Stimulated activated naive CD8-positive, alpha-beta T cell treated with anti-CD3 and anti-CD28 coated beads, Interleukin-15, Interleukin-2, amounts not matched to agents 100 ng/mL and 50 ng/mL, for 24 hours (primary cell): ENCODE results near the gene FLT1.
A peak's percentile ranks its signal among the peaks of the same experiment; 100 is the strongest.

ENCODE experiments used
- H3K27ac Mint-ChIP-seq: one replicate; pipeline ENCODE4 v1.8.0; 2021; ENCODE audit warnings: mild to moderate bottlenecking, mixed read lengths
- H3K27me3 Mint-ChIP-seq: one replicate; pipeline ENCODE4 v1.8.0; 2021; ENCODE audit warnings: mixed read lengths
- H3K36me3 Mint-ChIP-seq: one replicate; pipeline ENCODE4 v1.8.0; 2021; ENCODE audit warnings: low read depth, mixed read lengths
- H3K4me1 Mint-ChIP-seq: one replicate; pipeline ENCODE4 v1.8.0; 2021; ENCODE audit warnings: low read depth, mixed read lengths
- H3K4me3 Mint-ChIP-seq: one replicate; pipeline ENCODE4 v1.8.0; 2021; ENCODE audit warnings: mild to moderate bottlenecking, mixed read lengths
- H3K9me3 Mint-ChIP-seq: one replicate; pipeline ENCODE4 v1.8.0; 2021; ENCODE audit warnings: mixed read lengths

Gene FLT1

DNA sequence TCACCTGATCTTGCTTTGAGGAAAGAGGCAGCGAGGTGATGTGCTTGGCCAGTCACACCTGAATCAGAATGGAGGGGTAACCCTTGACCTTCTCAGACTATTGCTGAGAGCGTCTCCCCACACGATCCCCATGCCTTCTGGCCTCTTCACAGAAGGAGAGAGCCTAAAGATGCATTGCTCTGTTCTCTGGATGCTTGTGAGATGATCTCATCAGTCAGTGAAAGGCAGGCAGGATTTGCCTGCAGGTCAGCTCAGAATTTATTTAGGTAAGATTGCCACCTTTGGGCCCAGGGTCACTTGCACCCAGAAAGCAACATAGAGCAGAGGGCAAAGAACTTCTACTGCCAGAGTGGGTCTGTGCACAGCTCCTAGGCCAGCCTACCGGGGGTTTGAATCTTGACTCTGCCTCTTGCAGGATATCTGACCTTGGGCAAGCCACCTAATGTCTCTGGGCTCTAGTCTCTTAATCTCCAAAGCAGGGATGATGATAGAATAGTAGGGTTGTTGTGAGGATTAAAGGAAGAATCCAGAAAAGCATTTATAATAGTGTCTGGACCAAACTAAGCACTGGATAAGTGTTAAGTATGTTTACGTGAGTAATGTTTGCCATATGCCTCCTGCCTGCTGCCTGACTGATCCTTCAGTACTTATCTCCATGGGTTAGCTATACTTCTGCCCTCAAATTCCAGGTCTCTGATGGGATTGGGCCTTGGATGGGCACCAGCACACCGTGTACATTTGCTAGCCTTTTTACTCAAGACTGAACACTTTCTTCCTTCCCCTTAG lies 8.4 kb upstream of the FLT1 start:
- no peak overlapping the region for H3K4me3 Mint-ChIP-seq
- H3K27me3 Mint-ChIP-seq = peaks cover 4% of the 10 kb centered on the region
- no peaks in the 10 kb centered on the region for H3K36me3 Mint-ChIP-seq
- peaks cover 8% of the 10 kb centered on the region for H3K4me1 Mint-ChIP-seq
- H3K27ac Mint-ChIP-seq = no peak overlapping the region
- no peaks in the 10 kb centered on the region for H3K9me3 Mint-ChIP-seq

DNA sequence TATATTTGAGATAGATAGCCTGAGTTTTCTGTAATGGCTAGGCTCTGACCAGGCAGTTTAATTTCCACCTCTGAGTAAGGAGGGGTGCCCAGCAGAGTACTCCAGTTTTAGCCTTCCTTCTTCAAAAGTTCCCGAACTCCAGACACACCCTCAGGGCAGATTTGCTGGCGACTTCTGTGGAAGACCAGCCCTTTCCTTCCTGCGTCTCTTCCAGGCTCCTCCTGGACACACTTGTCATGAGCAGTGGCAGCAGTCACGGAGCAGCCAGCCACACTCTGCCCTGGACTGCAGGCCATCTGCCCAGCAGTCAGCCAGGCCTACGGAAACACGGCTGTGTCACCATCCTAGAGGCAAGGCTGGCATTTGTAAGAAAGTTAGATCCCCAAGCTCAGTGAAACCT lies 6.6 kb upstream of the FLT1 start:
- Mint-ChIP-seq H3K27me3 (peaks cover 15% of the 10 kb centered on the region), H3K36me3 (no peaks in the 10 kb centered on the region), H3K4me1 (peaks cover 8% of the 10 kb centered on the region), H3K27ac (no peak overlapping the region), H3K4me3 (no peak overlapping the region), H3K9me3 (no peaks in the 10 kb centered on the region)

DNA sequence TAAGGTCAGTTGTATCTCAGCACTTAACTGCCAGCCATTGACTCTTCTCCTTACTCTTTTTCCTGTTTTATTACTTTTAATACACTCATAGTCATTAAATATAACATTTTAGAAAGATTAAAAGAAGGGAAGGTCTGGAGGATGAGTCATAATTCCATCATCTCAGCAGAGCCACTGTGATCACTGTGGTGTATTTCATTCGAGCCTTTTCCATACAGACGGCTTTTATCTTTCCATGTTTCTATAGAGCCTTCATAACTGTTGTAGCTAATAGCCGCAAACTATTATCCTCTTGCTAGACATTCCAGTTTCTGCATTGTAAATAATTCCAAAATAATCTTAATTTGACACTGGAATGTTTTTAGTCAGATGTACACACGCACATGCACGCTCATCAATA lies 4.7 kb upstream of the FLT1 start:
- no peaks in the 10 kb centered on the region for H3K9me3 Mint-ChIP-seq
- no peak overlapping the region for H3K4me3 Mint-ChIP-seq
- H3K36me3 Mint-ChIP-seq = no peaks in the 10 kb centered on the region
- peaks cover 7% of the 10 kb centered on the region for H3K4me1 Mint-ChIP-seq
- H3K27ac Mint-ChIP-seq = no peak overlapping the region
- H3K27me3 Mint-ChIP-seq = peaks cover 27% of the 10 kb centered on the region

DNA sequence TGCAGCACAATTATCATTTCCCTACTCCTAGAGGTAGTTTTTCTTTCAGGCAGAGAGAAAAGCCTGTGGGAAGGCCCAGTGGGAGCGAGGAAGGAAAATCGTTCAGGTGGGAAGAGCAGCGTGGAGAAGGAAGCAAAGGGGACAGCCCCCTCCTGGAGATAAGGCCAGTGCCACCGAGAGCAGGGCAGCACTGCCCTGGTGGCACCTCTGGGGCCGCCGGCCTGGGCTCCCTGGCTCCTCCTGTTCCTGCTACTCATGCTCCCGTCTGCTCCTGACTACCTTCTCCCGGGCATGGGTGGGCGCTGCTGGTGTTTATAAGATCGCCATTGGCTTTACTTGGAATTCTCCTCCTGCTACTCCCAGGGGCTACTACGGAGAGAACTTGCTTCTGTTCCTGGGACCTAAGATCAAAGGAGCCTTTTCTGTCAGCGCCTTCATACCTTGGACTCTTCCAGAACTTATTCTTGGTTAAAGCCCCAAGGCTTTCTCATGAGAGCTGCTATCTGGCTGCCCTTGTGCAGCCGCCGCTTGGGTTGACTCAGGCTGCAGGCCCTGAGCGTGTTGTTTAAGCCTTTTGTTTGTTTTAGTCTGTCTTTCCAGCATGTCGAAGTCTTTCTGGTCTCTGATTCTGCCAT lies 3.7 kb upstream of the FLT1 start:
- no peak overlapping the region for H3K4me3 Mint-ChIP-seq
- no peaks in the 10 kb centered on the region for H3K9me3 Mint-ChIP-seq
- H3K4me1 Mint-ChIP-seq = peaks cover 8% of the 10 kb centered on the region
- no peaks in the 10 kb centered on the region for H3K36me3 Mint-ChIP-seq
- peaks cover 28% of the 10 kb centered on the region for H3K27me3 Mint-ChIP-seq
- H3K27ac Mint-ChIP-seq = no peak overlapping the region

DNA sequence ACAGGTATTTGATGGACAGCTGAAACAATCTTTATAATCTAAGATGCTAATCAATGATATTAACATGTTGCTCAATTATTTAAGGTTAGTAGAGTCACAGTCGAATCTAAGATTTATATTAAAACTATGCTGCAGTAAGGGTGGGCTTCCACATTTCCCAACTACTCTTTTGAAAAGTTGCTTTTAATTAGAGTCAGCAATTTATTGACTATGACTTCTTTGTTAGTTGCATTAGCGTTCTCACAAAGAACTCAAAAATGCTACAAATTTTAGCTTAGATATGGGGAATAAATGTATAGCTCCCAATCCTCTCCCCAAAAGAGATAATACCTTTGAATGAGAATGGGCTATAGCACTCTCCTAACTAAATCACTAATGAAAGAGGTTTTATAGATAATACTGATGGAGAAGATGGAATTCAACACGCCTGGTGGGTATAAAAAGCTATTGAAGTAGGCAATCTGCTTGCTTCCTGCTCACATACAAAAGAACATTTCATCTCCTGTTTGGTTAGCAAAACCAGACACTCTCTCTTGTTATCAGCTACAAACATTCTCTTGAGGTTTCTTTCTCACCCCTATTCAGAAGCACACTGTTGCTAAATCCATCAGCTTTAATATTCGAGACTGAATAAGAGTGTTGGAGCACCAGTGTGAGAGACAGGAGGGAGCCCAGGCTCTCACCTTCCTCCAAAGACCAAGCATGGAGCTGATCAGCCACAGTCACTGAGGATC lies 2.4 kb upstream of the FLT1 start:
- Mint-ChIP-seq H3K4me3 (no peak overlapping the region), H3K27me3 (peaks cover 40% of the 10 kb centered on the region), H3K27ac (no peak overlapping the region), H3K4me1 (peaks cover 18% of the 10 kb centered on the region), H3K9me3 (no peaks in the 10 kb centered on the region), H3K36me3 (no peaks in the 10 kb centered on the region)

DNA sequence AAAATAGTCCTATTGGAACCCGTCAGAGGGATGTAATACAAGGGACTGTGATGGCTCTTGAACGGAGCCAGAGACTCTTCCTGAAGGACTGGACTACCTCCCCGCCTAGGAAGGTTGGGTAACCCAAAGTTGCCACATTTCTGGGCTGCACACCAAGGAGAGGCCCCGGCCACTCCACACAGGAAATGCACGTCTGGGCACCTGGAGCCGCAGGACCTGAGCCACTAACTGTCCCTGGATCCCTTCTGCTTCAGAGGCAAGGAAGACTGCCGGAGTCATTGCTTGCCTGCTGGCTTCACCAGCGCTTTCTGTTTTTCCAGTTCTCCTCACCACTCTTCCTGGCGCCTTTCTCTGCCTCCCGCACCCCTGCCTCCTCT lies 1.2 kb upstream of the FLT1 start:
- no peaks in the 10 kb centered on the region for H3K36me3 Mint-ChIP-seq
- H3K4me3 Mint-ChIP-seq = peak overlapping the region; percentile 53
- H3K4me1 Mint-ChIP-seq = peaks cover 22% of the 10 kb centered on the region
- H3K9me3 Mint-ChIP-seq = no peaks in the 10 kb centered on the region
- H3K27me3 Mint-ChIP-seq = peaks cover 49% of the 10 kb centered on the region
- no peak overlapping the region for H3K27ac Mint-ChIP-seq

DNA sequence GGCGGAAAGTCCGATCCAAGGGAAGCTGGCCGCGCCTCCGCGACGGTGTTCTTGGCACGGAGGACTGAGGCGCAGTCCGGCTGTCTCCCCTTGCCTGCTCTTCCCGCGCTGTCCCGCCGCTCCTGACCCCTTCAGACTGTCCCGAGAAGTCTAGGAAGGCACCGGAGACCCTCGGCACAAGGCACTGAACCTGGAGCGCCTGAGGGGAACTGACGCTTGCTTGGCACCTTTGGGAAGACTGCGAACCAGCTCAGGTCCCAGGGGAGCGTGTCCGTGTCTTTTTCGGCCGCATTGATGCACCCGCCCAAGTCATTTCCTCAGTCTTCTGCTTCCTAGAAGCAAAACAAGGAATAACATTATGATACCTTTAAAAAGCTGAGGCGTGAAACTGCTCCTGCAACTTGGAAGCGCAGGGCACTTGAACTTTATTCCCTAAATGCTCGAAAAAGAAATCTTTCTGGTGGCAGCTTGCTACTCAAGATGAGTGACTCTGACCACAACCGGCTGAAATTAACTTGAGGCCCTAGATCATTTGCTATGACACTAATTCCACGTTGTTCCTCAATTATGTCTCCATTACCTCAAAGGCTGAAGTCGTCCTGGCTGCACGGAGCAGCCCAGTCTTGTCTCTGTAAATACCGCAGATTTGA lies 735 bp upstream of the FLT1 start:
- Mint-ChIP-seq H3K4me1 (peaks cover 25% of the 10 kb centered on the region), H3K4me3 (peak overlapping the region; percentile 53), H3K36me3 (peaks cover 2% of the 10 kb centered on the region), H3K9me3 (no peaks in the 10 kb centered on the region), H3K27ac (no peak overlapping the region), H3K27me3 (peaks cover 54% of the 10 kb centered on the region)

DNA sequence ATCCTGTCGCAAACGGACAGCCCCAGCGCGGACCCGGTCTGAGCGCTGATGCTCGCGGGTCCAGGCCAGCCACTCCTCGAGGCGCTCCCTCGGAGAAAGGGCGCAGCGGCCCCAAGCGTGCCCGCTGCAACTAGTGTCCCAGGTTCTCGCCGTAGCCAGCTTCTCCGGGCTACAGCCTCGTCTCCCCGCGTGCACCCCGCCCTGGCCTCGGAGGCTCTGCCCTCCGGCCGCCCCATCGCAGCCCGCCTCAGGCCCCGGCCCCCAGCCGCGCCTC lies 487 bp downstream of the FLT1 start:
- H3K27me3 Mint-ChIP-seq = peaks cover 65% of the 10 kb centered on the region
- H3K4me3 Mint-ChIP-seq = peak overlapping the region; percentile 75
- H3K27ac Mint-ChIP-seq = no peak overlapping the region
- peaks cover 35% of the 10 kb centered on the region for H3K4me1 Mint-ChIP-seq
- no peaks in the 10 kb centered on the region for H3K9me3 Mint-ChIP-seq
- H3K36me3 Mint-ChIP-seq = peaks cover 4% of the 10 kb centered on the region

DNA sequence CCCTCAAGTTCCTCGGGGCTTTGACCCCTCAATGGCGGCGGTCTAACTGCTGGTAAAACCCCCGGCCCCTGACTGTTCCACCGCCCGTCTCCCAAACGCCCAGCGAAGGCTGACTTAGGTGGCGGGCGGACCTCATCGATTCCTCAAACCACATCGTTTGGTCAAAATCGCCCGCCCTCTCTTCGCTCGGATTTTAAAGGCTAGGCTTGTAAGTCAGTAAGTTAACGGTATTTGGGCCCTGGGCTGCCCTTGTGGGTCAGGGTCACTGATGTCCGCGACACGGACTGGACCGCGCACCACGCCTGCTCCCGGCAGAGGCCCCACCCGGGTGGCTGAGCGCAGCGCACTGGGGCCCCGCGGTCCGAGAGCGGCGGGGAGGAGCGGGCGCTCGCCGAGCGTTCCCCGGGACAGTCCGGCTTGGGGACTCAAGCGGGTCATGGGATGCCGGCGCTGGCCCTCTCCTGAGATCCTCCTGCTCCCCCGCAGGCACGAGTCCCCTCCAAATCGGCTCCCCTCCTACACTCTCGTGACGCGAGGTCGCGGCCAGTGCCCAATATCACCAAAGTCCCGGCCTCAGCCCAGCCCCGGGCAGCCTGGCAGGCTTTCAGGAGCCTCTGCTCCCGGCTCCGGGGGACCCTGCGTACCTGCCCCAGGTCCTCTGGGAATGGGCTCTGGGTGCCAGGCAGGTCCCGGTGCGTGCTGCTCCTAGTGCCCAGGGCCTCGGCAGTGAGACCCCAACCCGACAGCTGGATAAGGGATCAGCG lies 1.0 kb downstream of the FLT1 start:
- Mint-ChIP-seq H3K36me3 (peaks cover 4% of the 10 kb centered on the region), H3K27me3 (peaks cover 65% of the 10 kb centered on the region), H3K4me3 (peak overlapping the region; percentile 75), H3K27ac (no peak overlapping the region), H3K9me3 (no peaks in the 10 kb centered on the region), H3K4me1 (peaks cover 39% of the 10 kb centered on the region)

DNA sequence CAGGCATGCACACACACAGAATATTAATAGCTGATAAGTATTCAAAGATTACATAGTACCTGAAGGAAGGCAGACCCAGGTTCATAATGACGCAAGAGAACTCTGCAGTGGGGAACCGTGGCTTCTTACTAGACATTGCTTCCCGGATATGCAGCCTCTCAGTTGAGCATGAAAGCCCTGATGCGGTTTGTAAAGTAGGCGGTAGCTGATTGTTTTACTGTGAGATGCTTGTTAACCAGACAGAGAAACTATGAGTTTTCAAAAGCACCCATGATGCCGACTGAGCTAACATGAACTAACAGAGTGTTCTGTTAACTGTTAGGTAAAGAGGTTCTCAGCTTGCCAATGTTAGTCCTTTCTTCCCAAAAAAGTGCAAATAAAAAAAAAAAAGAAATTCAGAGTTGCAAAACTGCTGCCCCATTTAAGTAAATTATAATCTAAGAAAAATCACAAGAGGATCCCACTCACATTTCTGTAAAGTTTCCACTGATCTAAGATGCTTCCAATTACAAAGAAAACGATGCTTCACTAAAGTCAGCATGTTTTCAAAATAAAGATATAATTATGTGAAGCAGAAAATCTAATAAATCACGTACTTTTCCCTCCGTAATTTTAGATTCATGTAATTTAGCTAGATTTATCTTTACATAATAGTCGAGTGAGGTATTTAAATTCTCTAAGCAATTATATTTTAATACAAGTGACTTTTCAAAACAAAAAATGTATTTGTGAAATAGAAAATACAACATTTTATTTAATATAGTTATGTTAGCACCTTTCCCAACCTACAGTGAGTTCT lies 2.2 kb downstream of the FLT1 start:
- Mint-ChIP-seq H3K36me3 (peaks cover 4% of the 10 kb centered on the region), H3K4me1 (peaks cover 39% of the 10 kb centered on the region), H3K27me3 (peaks cover 59% of the 10 kb centered on the region), H3K4me3 (peak overlapping the region; percentile 75), H3K9me3 (no peaks in the 10 kb centered on the region), H3K27ac (peak overlapping the region; percentile 68)

DNA sequence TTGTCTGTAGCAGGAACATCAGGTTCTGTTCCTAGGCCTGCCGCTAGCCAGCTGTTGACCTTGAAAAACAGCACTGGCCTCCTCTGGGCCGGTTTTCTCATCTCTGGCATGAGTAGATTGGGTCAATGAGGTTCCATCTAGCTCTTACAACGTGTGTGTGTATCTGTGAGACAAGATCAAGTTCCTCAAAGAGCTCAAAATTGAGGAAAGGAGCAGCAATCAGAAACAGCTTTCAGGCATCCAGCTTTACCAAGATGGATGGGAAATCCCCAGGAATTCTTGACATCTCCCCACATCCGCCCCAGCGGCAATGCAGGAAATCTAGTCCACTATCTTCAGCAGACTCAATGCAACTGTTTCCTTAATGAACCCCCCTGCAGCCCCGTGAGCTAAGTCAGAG lies 4.9 kb downstream of the FLT1 start:
- Mint-ChIP-seq H3K36me3 (peaks cover 4% of the 10 kb centered on the region), H3K9me3 (no peaks in the 10 kb centered on the region), H3K4me3 (no peak overlapping the region), H3K27ac (no peak overlapping the region), H3K27me3 (peaks cover 42% of the 10 kb centered on the region), H3K4me1 (peaks cover 32% of the 10 kb centered on the region)

DNA sequence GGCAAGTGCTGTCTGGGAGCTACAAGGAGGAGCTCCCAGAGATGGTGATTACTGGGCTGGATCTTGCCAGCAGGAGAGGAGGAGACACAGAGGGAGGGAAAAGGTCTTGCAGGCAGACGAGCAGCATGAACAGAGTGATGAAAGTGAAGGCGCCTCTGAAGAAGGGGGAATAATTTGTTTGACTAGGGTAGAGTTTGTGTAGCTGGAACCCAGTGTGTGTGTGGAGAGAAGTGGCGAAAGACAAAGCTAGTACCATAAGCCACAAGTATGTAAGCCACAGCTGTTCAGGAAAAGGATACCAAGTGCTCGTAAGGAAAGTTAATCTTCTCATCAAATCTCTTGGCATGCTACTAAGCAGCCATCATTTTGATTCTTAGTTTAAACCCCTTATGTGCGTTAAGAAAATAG lies 5.4 kb downstream of the FLT1 start:
- Mint-ChIP-seq H3K4me3 (no peak overlapping the region), H3K36me3 (peaks cover 4% of the 10 kb centered on the region), H3K27me3 (peaks cover 42% of the 10 kb centered on the region), H3K9me3 (no peaks in the 10 kb centered on the region), H3K4me1 (peaks cover 32% of the 10 kb centered on the region), H3K27ac (no peak overlapping the region)

DNA sequence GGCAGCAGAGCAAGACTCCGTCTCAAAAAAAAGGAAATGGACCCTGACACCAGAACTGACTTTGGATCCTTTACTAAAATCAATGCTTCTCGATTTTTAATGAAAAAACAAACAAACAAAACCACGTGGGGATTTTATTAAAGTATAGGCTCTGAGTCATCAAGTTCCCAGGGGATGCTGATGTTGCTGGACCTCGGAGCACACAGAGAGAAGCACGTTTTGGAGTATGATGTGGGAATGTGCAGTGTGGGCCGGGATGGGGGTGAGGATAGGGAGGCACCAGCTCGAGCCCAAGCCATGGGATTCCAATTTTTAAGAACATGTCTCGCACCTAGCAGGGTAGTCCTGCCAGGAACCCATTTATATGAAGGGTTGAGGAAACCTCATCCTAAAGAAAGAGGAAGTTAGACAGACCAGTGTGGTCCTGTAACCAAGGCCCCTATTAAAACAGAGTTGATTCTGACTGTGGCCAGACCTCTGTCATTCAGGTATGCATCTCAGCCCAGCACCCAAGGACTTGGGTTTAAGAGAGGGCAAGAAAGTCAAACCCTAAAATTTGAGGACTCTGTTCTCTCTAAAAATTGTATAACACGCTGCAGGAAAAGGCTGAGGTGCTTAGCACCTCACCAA lies 6.4 kb downstream of the FLT1 start:
- Mint-ChIP-seq H3K27me3 (peaks cover 43% of the 10 kb centered on the region), H3K36me3 (peaks cover 4% of the 10 kb centered on the region), H3K4me3 (no peak overlapping the region), H3K9me3 (no peaks in the 10 kb centered on the region), H3K4me1 (peaks cover 30% of the 10 kb centered on the region), H3K27ac (no peak overlapping the region)
